GM21786 (cell line): ENCODE data around the gene C8G.

Experiments
- ATAC-seq: cut with Tn5 transposase; IDR thresholded peaks from one replicate; pipeline ENCODE4 v1.9.1; 2021; ENCODE audit not compliant: unreplicated experiment

The C8G gene

GRCh38 chr9:136944519-136945332 is at the start of gene C8G, which contains the start of gene FBXW5:
C8G (plus strand) TSS chr9:136945243; CDS start chr9:136945321, 78 bp downstream.
FBXW5 (minus strand) TSS chr9:136944738; CDS start chr9:136944083, 655 bp downstream.
- peak; percentile 81 for ATAC-seq

- ATAC-seq, result no peak
Observed at GRCh38 chr9:136896027-136896426, 49.0 kb upstream of the C8G start.

DNA sequence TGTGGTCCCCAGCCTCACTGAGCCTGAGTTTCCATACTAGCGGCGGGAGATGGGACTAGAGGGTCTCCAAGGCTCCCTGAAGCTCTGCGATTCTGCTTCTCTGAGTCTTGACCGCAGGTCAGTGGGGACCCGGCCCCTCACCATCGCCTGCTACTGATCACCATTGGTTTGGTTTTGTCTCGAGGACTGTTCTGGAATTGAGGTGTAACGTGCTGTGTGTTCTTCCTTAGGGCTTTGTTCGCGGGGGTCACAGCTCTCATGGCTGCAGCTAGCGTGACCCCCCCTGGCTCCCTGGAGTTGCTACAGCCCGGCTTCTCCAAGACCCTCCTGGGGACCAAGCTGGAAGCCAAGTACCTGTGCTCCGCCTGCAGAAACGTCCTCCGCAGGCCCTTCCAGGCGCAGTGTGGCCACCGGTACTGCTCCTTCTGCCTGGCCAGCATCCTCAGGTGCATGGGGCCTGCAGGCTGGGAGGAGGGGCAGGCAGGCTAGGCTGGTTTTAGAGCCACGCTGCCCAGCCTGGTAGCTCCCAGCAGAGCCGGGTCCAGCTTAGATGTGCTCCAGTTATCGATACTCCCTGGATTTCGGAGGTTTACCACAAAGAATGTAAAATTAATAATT is 46.5 kb upstream of the C8G start:
- no peak for ATAC-seq

- no peak for ATAC-seq
Observed at GRCh38 chr9:136899196-136899595, 45.8 kb upstream of the C8G start.

DNA sequence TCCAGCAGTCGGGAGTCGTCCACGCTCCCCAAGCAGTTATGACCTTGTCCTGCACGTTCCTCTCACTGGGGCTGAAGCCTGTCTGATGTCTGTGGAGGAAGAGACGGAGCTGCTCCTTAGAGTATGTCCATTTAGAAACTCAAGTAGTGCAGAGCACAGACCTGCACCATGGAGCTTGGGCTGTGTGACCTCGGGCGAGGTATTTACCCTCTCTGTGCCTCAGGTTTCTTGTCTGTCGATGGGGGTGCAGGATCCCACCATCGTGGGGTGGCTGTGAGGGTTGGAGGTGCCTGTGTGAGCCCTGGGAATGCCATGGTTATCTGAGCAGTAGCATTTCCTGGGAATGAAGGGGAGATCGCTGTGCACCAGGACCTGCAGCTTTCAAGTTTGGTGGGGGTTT is 44.5 kb upstream of the C8G start:
- ATAC-seq, result no peak

- ATAC-seq, result no peak
Observed at GRCh38 chr9:136900988-136901515, 44.0 kb upstream of the C8G start.

- ATAC-seq, result peak; percentile 58
Observed at GRCh38 chr9:136901516-136902258, 43.4 kb upstream of the C8G start.

GRCh38 chr9:136902259-136902821 is 42.7 kb upstream of the C8G start:
- ATAC-seq, result peak; percentile 42

GRCh38 chr9:136903041-136903554 is 41.9 kb upstream of the C8G start:
- no peak for ATAC-seq

- no peak for ATAC-seq
Observed at GRCh38 chr9:136906266-136906665, 38.8 kb upstream of the C8G start.

DNA sequence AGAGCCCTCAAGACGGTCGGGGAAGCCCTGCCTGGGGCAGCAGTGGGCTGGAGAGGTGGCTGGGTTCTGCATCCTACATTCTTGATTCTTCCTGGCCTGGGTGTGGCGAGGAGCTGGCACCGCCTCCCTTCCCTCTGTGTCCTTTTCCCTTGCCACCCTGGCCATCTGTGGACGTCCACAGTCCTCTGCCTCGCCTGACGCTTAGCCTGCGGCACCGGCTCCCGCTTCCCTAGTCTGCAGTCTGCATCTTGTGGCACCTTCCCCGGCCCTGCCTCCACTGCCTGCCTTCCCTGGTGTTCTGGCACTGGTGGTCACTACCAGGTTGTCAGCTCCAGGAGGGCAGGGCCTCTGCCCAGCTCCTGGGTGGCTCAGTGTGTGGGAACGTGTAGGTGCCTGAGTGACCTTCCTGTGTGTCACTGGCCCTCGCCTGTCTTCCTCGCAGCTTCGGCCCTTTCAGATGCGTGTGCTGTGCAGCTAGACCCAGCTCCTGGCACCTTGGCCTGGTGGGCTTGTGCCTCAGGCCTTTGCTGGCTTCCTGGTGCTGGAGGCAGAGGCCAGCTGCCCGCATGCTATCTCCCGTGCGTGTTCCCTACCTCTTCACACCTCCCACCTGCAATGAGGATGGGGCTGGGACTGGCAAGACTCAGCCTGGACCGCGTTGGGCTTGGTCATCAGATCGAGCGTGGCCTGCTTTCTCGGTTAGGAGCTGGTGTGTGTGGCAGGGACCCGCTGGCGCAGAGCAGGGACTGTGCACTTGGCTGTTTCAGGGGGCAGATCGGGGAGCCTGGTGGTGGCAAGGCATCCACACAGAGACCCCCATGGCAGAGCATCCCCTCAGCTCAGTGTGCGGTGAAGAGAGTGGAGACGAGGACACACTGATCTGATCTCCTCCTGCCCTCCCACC is 37.8 kb upstream of the C8G start:
- no peak for ATAC-seq

GRCh38 chr9:136910197-136910900 is 34.7 kb upstream of the C8G start:
- no peak for ATAC-seq

DNA sequence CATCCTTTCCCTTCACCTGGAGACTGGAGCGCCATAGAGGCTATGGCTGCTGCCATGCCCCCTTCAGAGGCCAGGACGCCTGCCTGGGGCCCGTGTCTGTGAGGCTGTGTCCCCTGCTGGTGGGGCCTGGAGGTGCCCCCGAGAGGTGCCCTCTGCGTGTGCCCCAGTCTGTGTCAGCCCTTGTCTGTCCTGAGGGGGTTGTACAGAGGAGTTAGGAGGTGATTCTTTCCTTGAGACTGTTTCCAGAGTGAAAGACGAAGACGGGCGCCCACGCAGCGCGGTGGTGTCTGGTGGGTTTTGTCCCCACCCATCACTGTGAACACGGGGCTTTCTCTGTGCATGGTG is 34.2 kb upstream of the C8G start:
- no peak for ATAC-seq

DNA sequence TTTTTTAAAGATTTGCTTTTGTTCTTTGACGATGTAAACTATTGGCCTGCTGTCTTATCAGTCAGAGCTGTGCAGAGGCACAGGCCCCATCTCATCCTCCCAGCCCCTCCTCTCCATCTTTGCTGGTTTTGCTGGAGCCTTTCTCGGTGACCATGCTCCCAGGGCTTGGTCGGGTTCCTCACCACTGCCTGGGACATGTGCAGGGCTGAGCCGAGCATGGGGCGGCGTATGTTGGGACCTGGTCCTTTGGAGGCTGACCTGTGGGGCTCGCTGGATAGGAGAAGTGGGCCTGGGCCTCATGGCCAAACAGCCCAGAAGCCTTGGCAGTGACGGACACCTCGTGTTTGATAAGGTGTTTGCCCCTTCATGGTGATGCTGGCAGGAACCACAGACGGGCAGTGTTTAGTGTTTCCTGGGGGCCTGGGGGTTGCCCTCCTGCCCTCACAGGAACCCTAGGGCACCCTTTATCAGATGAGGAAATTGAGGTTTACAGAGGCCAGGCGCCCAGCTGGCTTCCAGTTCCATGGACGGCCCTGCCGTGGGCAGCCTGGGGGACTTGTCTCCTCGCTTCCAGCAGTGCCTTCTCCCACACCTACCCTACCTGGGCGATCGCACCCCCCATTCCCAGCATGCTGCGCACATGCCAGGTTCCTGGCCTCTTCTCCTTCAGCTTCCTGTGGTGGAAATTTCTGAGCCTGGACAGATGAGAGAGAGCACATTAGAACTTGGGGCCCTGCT is 31.2 kb upstream of the C8G start:
- ATAC-seq, result no peak

DNA sequence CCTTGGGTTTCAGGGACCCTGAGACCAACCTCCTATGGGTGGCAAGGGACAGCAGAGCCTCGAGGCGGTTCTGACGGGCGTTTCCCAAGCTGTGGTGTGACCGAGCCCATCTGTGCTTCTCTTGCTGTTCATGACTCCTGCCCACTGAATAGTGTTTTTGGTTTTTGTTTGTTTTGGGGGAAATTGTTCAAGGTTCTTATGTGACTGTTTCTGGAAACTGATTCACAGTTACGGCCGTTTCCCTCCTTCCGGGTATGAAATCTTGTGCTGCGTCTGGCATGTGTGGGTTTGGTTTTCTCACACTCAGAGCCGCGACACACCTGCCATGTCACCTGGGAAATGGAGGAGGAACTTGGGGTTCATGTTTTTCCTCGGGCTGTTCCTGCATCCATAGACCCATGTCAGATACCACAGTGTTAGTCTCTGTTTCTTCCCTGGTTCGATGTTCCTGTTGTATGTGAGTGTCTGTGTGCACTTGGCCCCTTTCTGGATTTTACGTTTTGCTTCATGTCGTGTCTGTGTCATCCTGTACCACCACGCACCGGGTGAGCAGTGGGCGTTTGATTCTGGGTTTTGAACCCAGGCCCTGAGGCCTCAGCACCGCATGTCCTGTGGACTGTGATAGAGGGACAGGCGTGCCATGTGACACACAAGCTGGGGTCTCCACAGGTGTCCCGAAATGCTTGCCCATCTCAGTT is 29.3 kb upstream of the C8G start:
- no peak for ATAC-seq

- no peak for ATAC-seq
Observed at GRCh38 chr9:136916330-136917184, 28.5 kb upstream of the C8G start.

GRCh38 chr9:136917902-136918301 is 27.1 kb upstream of the C8G start:
- no peak for ATAC-seq
